ENCODE results near the gene OR10V1.

The OR10V1 gene

DNA sequence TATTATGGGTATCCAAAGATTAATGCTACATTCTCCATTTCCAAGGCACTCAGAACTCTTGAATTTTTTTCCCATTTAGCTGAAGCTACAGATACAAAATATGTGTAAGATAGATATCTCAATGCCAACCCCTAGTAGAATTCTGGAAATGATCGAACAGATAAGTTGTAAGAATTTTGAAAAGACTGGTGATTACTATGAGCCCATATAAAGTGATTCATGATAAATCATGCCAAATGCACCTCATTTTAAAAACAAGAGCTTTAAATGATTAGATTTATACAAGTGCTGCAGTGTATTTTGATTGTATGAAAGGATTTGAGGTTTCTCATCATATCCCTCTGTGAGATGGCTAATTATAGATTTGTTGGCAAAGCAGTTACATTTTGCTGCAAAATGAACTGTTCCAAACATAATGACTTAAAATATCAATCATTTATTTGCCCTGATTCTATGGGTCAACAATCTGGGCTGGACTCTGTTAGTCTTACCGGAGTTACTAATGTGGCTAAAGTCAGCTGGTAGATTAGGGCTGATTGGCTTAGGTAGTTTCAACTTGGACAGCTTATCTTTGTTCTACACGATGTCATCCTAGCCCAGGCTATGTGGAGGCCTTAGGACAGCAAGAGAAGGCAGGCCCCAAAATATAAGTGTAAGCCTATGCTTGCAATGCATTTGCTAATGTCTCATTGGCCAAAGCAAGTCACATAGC, 3.4 kb downstream of the OR10V1 start:
- Histone ChIP-seq H3K14ac (ENCODE audit: low read length in 2 of 2) (no peak overlapping the region), H2AK5ac (ENCODE audit: low read length, severe bottlenecking) (no peak overlapping the region), H3K18ac (ENCODE audit: low read depth in 1 of 2, low read length in 2 of 2) (no peak overlapping the region), H3K4me1 (ENCODE audit: control insufficient read depth, insufficient read depth, low read depth, low read length) (peaks cover 4% of the 10 kb centered on the region), H3K36me3 (ENCODE audit: control insufficient read depth in 1 of 2, insufficient read depth in 2 of 2, low read depth in 1 of 2, low read length in 2 of 2) (no peaks in the 10 kb centered on the region), H3K4me3 (ENCODE audit: insufficient read depth in 1 of 2, low read depth in 1 of 2, low read length in 2 of 2) (no peak overlapping the region), H3K9me3 (ENCODE audit: control insufficient read depth, low read length) (no peaks in the 10 kb centered on the region), H3K4ac (ENCODE audit: low read depth in 1 of 2, low read length in 2 of 2) (no peak overlapping the region), H4K91ac (ENCODE audit: low read length) (no peak overlapping the region), H2BK15ac (ENCODE audit: low read depth, poor library complexity, severe bottlenecking) (no peak overlapping the region), H3K9ac (ENCODE audit: low read length) (no peak overlapping the region), H4K8ac (ENCODE audit: low read length) (no peak overlapping the region), H3K4me2 (ENCODE audit: low read length, poor library complexity, severe bottlenecking) (no peak overlapping the region), H2AFZ (ENCODE audit: low read depth, low read length) (no peak overlapping the region), H3K79me1 (replicated peaks; ENCODE audit: low read length, poor library complexity, severe bottlenecking) (no peaks in the 10 kb centered on the region), H2BK5ac (ENCODE audit: low read depth, low read length, poor library complexity, severe bottlenecking) (no peak overlapping the region), H3K23ac (ENCODE audit: low read length in 2 of 2) (no peak overlapping the region), H2BK12ac (ENCODE audit: low read length in 2 of 2) (no peak overlapping the region), H2BK120ac (ENCODE audit: low read depth, low read length) (no peak overlapping the region), H3K27me3 (ENCODE audit: control insufficient read depth in 1 of 2, insufficient read depth in 1 of 2, low read length in 2 of 2) (no peaks in the 10 kb centered on the region), H3K27ac (ENCODE audit: low read length, poor library complexity, severe bottlenecking) (no peak overlapping the region)
- no peak for DNase-seq
- 92% methylated on average over 2 of the region's 3 CpGs for WGBS

DNA sequence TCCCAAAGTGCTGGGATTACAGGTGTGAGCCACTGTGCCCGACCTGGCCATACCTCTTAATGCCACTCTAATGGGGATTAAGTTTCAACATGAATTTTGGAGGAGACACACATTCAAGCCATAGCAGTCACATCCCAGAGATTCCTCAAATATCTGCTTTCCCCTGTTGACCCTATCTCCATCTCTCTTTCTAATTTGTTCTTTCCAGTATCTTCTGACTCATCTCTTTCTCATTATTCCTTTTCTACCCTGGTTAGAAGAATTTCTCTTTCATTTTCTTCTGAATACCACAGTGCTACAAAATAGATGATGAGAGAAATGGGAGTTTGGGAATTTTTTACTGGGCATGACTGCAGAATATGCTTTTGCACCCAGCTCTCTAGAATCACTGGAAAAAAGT, 5.1 kb downstream of the OR10V1 start:
- H2BK120ac ChIP-seq (ENCODE audit: low read depth, low read length): no peak overlapping the region
- no peak overlapping the region for H3K18ac ChIP-seq (ENCODE audit: low read depth in 1 of 2, low read length in 2 of 2)
- H3K9me3 ChIP-seq (ENCODE audit: control insufficient read depth, low read length): no peaks in the 10 kb centered on the region
- H2BK5ac ChIP-seq (ENCODE audit: low read depth, low read length, poor library complexity, severe bottlenecking): no peak overlapping the region
- 57% methylated on average over 1 of the region's 1 CpG for WGBS
- H2BK12ac ChIP-seq (ENCODE audit: low read length in 2 of 2): no peak overlapping the region
- no peaks in the 10 kb centered on the region for H3K36me3 ChIP-seq (ENCODE audit: control insufficient read depth in 1 of 2, insufficient read depth in 2 of 2, low read depth in 1 of 2, low read length in 2 of 2)
- H3K4me1 ChIP-seq (ENCODE audit: control insufficient read depth, insufficient read depth, low read depth, low read length): peaks cover 4% of the 10 kb centered on the region
- H4K8ac ChIP-seq (ENCODE audit: low read length): no peak overlapping the region
- no peak overlapping the region for H3K14ac ChIP-seq (ENCODE audit: low read length in 2 of 2)
- H3K27ac ChIP-seq (ENCODE audit: low read length, poor library complexity, severe bottlenecking): peak overlapping the region; percentile 86
- no peaks in the 10 kb centered on the region for H3K79me1 ChIP-seq (replicated peaks; ENCODE audit: low read length, poor library complexity, severe bottlenecking)
- no peak overlapping the region for H3K23ac ChIP-seq (ENCODE audit: low read length in 2 of 2)
- H3K9ac ChIP-seq (ENCODE audit: low read length): no peak overlapping the region
- H3K4me2 ChIP-seq (ENCODE audit: low read length, poor library complexity, severe bottlenecking): no peak overlapping the region
- H4K91ac ChIP-seq (ENCODE audit: low read length): no peak overlapping the region
- no peak overlapping the region for H2BK15ac ChIP-seq (ENCODE audit: low read depth, poor library complexity, severe bottlenecking)
- H2AFZ ChIP-seq (ENCODE audit: low read depth, low read length): no peak overlapping the region
- no peak overlapping the region for H2AK5ac ChIP-seq (ENCODE audit: low read length, severe bottlenecking)
- no peak overlapping the region for H3K4ac ChIP-seq (ENCODE audit: low read depth in 1 of 2, low read length in 2 of 2)
- no peaks in the 10 kb centered on the region for H3K27me3 ChIP-seq (ENCODE audit: control insufficient read depth in 1 of 2, insufficient read depth in 1 of 2, low read length in 2 of 2)
- DNase-seq: no peak
- no peak overlapping the region for H3K4me3 ChIP-seq (ENCODE audit: insufficient read depth in 1 of 2, low read depth in 1 of 2, low read length in 2 of 2)

DNA sequence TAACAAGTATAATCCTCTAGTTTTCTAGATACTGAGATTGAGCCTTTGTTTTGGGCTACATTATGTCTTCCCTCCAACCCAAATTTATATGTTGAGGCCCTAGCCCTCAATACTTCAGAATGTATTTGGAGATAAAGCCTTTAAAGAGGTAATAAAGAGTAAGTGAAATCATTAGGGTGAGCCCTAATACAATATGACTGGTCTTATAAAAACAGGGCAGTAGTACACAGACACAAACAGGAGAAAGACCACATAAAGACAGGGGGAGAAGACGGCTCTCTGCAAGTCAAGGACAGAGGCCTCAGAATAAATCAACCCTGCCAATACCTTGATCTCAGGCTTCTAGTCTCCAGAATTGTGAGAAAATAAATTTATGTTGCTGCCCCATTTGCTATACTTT, 6.3 kb downstream of the OR10V1 start:
- Histone ChIP-seq H2BK12ac (ENCODE audit: low read length in 2 of 2) (peak overlapping the region in 1 of 2 experiments; percentile 1), H2AFZ (ENCODE audit: low read depth, low read length) (no peak overlapping the region), H3K4me1 (ENCODE audit: control insufficient read depth, insufficient read depth, low read depth, low read length) (peaks cover 7% of the 10 kb centered on the region), H2BK120ac (ENCODE audit: low read depth, low read length) (peak overlapping the region; percentile 43), H3K14ac (ENCODE audit: low read length in 2 of 2) (no peak overlapping the region), H3K18ac (ENCODE audit: low read depth in 1 of 2, low read length in 2 of 2) (peak overlapping the region in 1 of 2 experiments; percentile 4), H3K9ac (ENCODE audit: low read length) (no peak overlapping the region), H3K9me3 (ENCODE audit: control insufficient read depth, low read length) (no peaks in the 10 kb centered on the region), H2BK5ac (ENCODE audit: low read depth, low read length, poor library complexity, severe bottlenecking) (peak overlapping the region; percentile 53), H3K4me3 (ENCODE audit: insufficient read depth in 1 of 2, low read depth in 1 of 2, low read length in 2 of 2) (peak overlapping the region in 1 of 2 experiments; percentile 7), H3K4ac (ENCODE audit: low read depth in 1 of 2, low read length in 2 of 2) (no peak overlapping the region), H2BK15ac (ENCODE audit: low read depth, poor library complexity, severe bottlenecking) (no peak overlapping the region), H3K4me2 (ENCODE audit: low read length, poor library complexity, severe bottlenecking) (no peak overlapping the region), H3K36me3 (ENCODE audit: control insufficient read depth in 1 of 2, insufficient read depth in 2 of 2, low read depth in 1 of 2, low read length in 2 of 2) (no peaks in the 10 kb centered on the region), H2AK5ac (ENCODE audit: low read length, severe bottlenecking) (peak overlapping the region; percentile 88), H3K79me1 (replicated peaks; ENCODE audit: low read length, poor library complexity, severe bottlenecking) (no peaks in the 10 kb centered on the region), H3K23ac (ENCODE audit: low read length in 2 of 2) (no peak overlapping the region), H4K91ac (ENCODE audit: low read length) (no peak overlapping the region), H4K8ac (ENCODE audit: low read length) (no peak overlapping the region), H3K27me3 (ENCODE audit: control insufficient read depth in 1 of 2, insufficient read depth in 1 of 2, low read length in 2 of 2) (no peaks in the 10 kb centered on the region), H3K27ac (ENCODE audit: low read length, poor library complexity, severe bottlenecking) (peak overlapping the region; percentile 86)
- no CpG with 5 or more reads among the region's 1 CpG for WGBS
- no peak for DNase-seq

DNA sequence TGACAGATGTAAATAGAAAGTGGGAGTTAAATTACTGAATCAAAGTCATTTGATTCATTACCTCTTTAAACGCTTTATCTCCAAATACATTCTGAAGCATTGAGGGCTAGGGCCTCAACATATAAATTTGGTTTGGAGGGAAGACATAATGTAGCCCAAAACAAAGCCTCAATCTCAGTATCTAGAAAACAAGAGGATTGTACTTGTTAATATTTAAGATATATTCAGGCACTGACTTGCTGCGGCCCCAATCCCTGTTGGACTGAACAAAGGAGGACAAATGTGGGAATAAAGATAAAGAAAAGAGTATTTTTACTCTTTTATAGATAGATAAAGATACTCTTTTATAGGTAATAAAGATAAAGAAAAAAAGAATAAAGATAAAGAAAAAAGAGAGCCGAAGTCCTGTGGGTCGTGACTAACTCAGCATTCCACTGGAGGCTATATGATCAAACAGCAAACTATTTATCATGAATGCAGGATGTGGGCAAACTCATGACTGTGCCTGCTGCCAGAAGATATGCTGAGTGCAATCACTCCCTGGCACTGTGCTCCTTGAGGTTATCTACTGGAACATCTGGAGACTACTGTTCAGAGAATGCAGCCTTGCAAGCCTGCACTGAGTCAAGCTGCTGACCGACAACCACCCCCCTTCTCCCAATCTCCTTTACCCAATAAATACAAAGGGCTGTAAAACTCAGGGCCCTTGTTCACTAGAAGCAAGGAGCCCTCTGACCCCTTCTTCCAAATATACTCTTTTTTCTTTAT, 6.9 kb downstream of the OR10V1 start:
- H3K27ac ChIP-seq (ENCODE audit: low read length, poor library complexity, severe bottlenecking): peak overlapping the region; percentile 86
- no peaks in the 10 kb centered on the region for H3K27me3 ChIP-seq (ENCODE audit: control insufficient read depth in 1 of 2, insufficient read depth in 1 of 2, low read length in 2 of 2)
- no peaks in the 10 kb centered on the region for H3K79me1 ChIP-seq (replicated peaks; ENCODE audit: low read length, poor library complexity, severe bottlenecking)
- H2BK5ac ChIP-seq (ENCODE audit: low read depth, low read length, poor library complexity, severe bottlenecking): peak overlapping the region; percentile 81
- peak overlapping the region in 1 of 2 experiments; percentile 7 for H3K4me3 ChIP-seq (ENCODE audit: insufficient read depth in 1 of 2, low read depth in 1 of 2, low read length in 2 of 2)
- H2AFZ ChIP-seq (ENCODE audit: low read depth, low read length): no peak overlapping the region
- no peak overlapping the region for H3K14ac ChIP-seq (ENCODE audit: low read length in 2 of 2)
- H3K23ac ChIP-seq (ENCODE audit: low read length in 2 of 2): no peak overlapping the region
- no peak overlapping the region for H3K4me2 ChIP-seq (ENCODE audit: low read length, poor library complexity, severe bottlenecking)
- H4K8ac ChIP-seq (ENCODE audit: low read length): no peak overlapping the region
- H2BK12ac ChIP-seq (ENCODE audit: low read length in 2 of 2): no peak overlapping the region
- H3K9ac ChIP-seq (ENCODE audit: low read length): peak overlapping the region; percentile 30
- no peak overlapping the region for H2BK120ac ChIP-seq (ENCODE audit: low read depth, low read length)
- H2BK15ac ChIP-seq (ENCODE audit: low read depth, poor library complexity, severe bottlenecking): no peak overlapping the region
- no peaks in the 10 kb centered on the region for H3K9me3 ChIP-seq (ENCODE audit: control insufficient read depth, low read length)
- no peaks in the 10 kb centered on the region for H3K36me3 ChIP-seq (ENCODE audit: control insufficient read depth in 1 of 2, insufficient read depth in 2 of 2, low read depth in 1 of 2, low read length in 2 of 2)
- H3K18ac ChIP-seq (ENCODE audit: low read depth in 1 of 2, low read length in 2 of 2): no peak overlapping the region
- WGBS: 12% methylated on average over 3 of the region's 5 CpGs
- DNase-seq: peak; percentile 70
- no peak overlapping the region for H4K91ac ChIP-seq (ENCODE audit: low read length)
- H3K4me1 ChIP-seq (ENCODE audit: control insufficient read depth, insufficient read depth, low read depth, low read length): peaks cover 7% of the 10 kb centered on the region
- H3K4ac ChIP-seq (ENCODE audit: low read depth in 1 of 2, low read length in 2 of 2): no peak overlapping the region
- H2AK5ac ChIP-seq (ENCODE audit: low read length, severe bottlenecking): no peak overlapping the region
